SH-SY5Y (cell line): ENCODE results near the gene SFI1.

ENCODE experiments used
- GATA2 ChIP-seq: IDR thresholded peaks from 2 replicates; pipeline ENCODE4 v1.6.1; 2011; ENCODE audit warnings: mild to moderate bottlenecking, low read depth, low read length
- GATA3 ChIP-seq: IDR thresholded peaks from 2 replicates; pipeline ENCODE4 v1.6.1; 2011; ENCODE audit warnings: low read depth, mild to moderate bottlenecking, low read length, moderate library complexity

- TF ChIP-seq GATA3: no peak
- TF ChIP-seq GATA2: no peak
Measured at GRCh38 chr22:31569126-31569525, 72.8 kb downstream of the SFI1 start.
